ACC112 (cell line): Measurements from ENCODE around the gene CALHM1.
A peak's percentile ranks its signal among the peaks of the same experiment; 100 is the strongest.

Experiments used
- H2AFZ ChIP-seq: fragments of 200-600 bp; sonication (generic); one replicate; pipeline ENCODE4 v1.6.0; 2017; ENCODE audit warnings: antibody characterized with exemption, low read length; ENCODE audit not compliant: unreplicated experiment
- H3K27ac ChIP-seq: fragments of 200-600 bp; sonication (generic); 2 replicates; pipeline ENCODE4 v1.5.1; 2014; ENCODE audit warnings: low read depth, mild to moderate bottlenecking, antibody characterized with exemption, low read length, moderate library complexity
- H3K27me3 ChIP-seq: fragments of 200-600 bp; sonication (generic); 2 replicates; pipeline ENCODE4 v1.6.1; 2014; ENCODE audit warnings: mild to moderate bottlenecking, antibody characterized with exemption, low read length, moderate library complexity, mixed read lengths; ENCODE audit not compliant: insufficient read depth
- H3K36me3 ChIP-seq: fragments of 200-600 bp; sonication (generic); 2 replicates; pipeline ENCODE4 v1.6.1; 2016; ENCODE audit warnings: mild to moderate bottlenecking, antibody characterized with exemption, low read length, moderate library complexity, mixed read lengths; ENCODE audit not compliant: insufficient read depth
- H3K4me1 ChIP-seq: fragments of 200-600 bp; sonication (generic); one replicate; pipeline ENCODE4 v1.6.1; 2016; ENCODE audit warnings: low read length, mixed read lengths; ENCODE audit not compliant: insufficient read depth, unreplicated experiment, control insufficient read depth
- H3K4me3 ChIP-seq: fragments of 200-600 bp; sonication (generic); 2 replicates; pipeline ENCODE4 v1.5.1; 2014; ENCODE audit warnings: mild to moderate bottlenecking, low read depth, low read length
- H3K79me2 ChIP-seq: fragments of 200-600 bp; sonication (generic); one replicate; pipeline ENCODE4 v1.6.0; 2016; ENCODE audit warnings: low read length; ENCODE audit not compliant: control insufficient read depth, unreplicated experiment, insufficient read depth

Gene CALHM1

DNA sequence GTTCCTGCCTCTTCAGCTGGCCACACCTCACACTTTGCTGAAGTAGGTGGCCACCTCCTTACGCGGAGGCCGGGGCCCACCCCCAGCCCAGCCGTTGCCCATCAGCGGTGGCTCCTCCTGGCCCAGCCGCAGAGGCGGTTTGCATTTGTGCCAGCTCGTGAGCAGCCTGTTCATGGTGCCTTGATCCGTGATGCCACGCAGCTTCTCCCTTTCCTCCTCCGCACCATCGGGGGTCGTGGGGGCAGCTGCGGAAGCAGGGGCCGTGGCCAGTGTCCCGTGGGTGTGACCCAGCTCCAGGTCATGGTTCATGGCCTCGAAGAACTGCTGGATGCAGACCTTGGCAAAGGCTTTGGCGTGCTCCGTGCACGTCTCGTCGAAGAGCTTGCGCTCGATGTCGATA lies 3.5 kb downstream of the CALHM1 start:
- no peaks in the 10 kb centered on the region for H3K27me3 ChIP-seq
- H3K36me3 ChIP-seq, result no peaks in the 10 kb centered on the region
- no peak overlapping the region for H3K4me3 ChIP-seq
- H3K4me1 ChIP-seq, result peaks cover 14% of the 10 kb centered on the region
- no peak overlapping the region for H3K27ac ChIP-seq
- H3K79me2 ChIP-seq, result peaks cover 5% of the 10 kb centered on the region
- no peak overlapping the region for H2AFZ ChIP-seq

GRCh38 chr10:103454026-103454425 lies 4.7 kb downstream of the CALHM1 start:
- peaks cover 17% of the 10 kb centered on the region for H3K79me2 ChIP-seq
- H3K27ac ChIP-seq, result no peak overlapping the region
- no peaks in the 10 kb centered on the region for H3K27me3 ChIP-seq
- H3K4me1 ChIP-seq, result peaks cover 26% of the 10 kb centered on the region
- no peak overlapping the region for H2AFZ ChIP-seq
- H3K36me3 ChIP-seq, result peaks cover 8% of the 10 kb centered on the region; the same call in 1 of the 2 replicates
- no peak overlapping the region for H3K4me3 ChIP-seq

DNA sequence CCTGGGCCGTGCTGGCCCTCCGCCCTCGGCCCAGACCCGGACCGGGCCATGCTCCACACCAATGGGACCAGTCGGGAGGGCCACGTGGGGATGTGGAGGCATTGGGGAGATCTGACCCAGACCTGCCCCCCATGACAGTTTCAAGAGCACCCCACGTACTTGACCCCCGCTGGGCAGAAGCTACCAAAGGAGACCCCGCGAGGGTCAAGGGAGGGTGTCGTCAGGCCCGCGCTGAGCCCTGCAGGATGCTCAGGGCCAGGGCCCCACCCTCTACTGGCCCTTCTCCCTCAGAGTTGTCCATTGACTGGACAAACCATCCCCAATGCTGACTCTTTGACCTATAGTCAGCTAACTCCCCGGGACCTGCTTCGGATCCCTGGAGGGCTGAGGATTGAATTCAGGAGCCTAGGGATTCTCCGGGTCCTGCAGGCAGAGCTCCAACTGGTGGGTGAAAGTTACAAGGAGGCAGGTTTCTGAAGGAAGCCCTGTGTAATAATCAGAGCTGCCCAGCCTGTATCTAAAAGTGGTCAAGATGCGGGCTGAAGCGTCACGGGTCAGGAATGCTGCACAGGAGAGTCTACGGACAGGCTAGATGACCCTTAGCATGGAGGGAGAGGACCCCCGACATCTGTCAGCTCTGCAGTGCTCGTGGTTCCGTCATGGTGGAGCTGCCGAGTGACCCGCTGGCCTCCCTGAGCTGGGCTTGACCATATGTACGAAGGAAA lies 6.0 kb downstream of the CALHM1 start:
- H3K4me3 ChIP-seq, result peak overlapping the region; percentile 94
- peak overlapping the region; percentile 82 for H2AFZ ChIP-seq
- no peak overlapping the region for H3K27ac ChIP-seq
- peaks cover 28% of the 10 kb centered on the region for H3K4me1 ChIP-seq
- H3K27me3 ChIP-seq, result no peaks in the 10 kb centered on the region
- H3K36me3 ChIP-seq, result peaks cover 8% of the 10 kb centered on the region; the same call in 1 of the 2 replicates
- peaks cover 20% of the 10 kb centered on the region for H3K79me2 ChIP-seq

- H3K36me3 ChIP-seq, result peaks cover 8% of the 10 kb centered on the region; the same call in 1 of the 2 replicates
- H3K27me3 ChIP-seq, result no peaks in the 10 kb centered on the region
- peak within 1 kb of the TSS; percentile 94 for H3K4me3 ChIP-seq
- H2AFZ ChIP-seq, result peak within 1 kb of the TSS; percentile 82
- peaks cover 22% of the 10 kb centered on the region for H3K79me2 ChIP-seq
- H3K4me1 ChIP-seq, result peaks cover 28% of the 10 kb centered on the region
- peak within 1 kb of the TSS; percentile 69 for H3K27ac ChIP-seq
Measured at GRCh38 chr10:103451831-103452505, 6.7 kb downstream of the CALHM1 start, which contains the start of gene CALHM2. Gene CALHM2, minus strand, starts transcription at chr10:103452370. Its CDS starts 2,429 bp downstream, at chr10:103449941.

DNA sequence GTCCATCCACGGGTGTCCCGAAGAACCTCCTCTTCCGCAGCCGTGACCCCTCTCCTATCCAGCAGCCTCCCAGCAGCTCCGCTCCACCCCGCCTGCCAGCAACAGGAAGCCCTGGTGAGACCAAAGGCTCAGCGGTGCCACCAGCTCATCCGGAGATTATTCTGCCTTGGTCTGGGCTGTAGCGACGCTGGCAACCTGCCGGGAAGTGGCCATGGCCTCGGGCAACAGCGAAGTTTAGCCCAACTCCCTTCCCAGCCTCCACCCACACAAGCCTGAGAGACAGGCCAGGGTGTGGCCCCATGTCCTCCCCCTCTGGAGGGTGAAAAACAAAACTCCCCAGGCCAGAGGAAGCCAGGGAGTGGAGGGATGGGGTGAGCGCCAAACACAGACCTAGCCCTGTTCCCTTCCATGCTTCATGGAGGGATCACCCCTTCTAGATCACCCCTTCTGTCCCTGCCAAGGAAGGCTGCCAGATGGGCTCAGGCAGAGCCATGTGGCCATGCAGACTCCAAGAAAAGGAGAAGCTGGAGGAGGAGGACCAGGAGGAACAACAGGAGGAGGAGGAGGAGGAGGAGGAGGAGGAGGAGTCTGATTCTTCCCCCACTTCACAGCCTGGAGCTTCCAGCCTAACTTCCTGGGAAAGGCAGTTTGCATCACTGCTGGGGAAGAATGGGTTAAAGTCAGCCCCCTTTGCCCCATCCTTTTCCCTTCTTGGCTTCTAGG lies 7.4 kb downstream of the CALHM1 start:
- peak overlapping the region; percentile 82 for H2AFZ ChIP-seq
- H3K27me3 ChIP-seq, result no peaks in the 10 kb centered on the region
- peak overlapping the region; percentile 94 for H3K4me3 ChIP-seq
- H3K4me1 ChIP-seq, result peaks cover 34% of the 10 kb centered on the region
- H3K79me2 ChIP-seq, result peaks cover 22% of the 10 kb centered on the region
- peak overlapping the region; percentile 69 for H3K27ac ChIP-seq
- peaks cover 8% of the 10 kb centered on the region; the same call in 1 of the 2 replicates for H3K36me3 ChIP-seq

- Histone ChIP-seq H3K36me3 (peaks cover 14% of the 10 kb centered on the region; the same call in 1 of the 2 replicates), H3K4me1 (peaks cover 44% of the 10 kb centered on the region), H3K27ac (peak overlapping the region; percentile 69), H3K79me2 (peaks cover 22% of the 10 kb centered on the region), H3K27me3 (no peaks in the 10 kb centered on the region), H2AFZ (no peak overlapping the region), H3K4me3 (peak overlapping the region; percentile 94)
Measured at GRCh38 chr10:103450201-103450695, 8.5 kb downstream of the CALHM1 start.

DNA sequence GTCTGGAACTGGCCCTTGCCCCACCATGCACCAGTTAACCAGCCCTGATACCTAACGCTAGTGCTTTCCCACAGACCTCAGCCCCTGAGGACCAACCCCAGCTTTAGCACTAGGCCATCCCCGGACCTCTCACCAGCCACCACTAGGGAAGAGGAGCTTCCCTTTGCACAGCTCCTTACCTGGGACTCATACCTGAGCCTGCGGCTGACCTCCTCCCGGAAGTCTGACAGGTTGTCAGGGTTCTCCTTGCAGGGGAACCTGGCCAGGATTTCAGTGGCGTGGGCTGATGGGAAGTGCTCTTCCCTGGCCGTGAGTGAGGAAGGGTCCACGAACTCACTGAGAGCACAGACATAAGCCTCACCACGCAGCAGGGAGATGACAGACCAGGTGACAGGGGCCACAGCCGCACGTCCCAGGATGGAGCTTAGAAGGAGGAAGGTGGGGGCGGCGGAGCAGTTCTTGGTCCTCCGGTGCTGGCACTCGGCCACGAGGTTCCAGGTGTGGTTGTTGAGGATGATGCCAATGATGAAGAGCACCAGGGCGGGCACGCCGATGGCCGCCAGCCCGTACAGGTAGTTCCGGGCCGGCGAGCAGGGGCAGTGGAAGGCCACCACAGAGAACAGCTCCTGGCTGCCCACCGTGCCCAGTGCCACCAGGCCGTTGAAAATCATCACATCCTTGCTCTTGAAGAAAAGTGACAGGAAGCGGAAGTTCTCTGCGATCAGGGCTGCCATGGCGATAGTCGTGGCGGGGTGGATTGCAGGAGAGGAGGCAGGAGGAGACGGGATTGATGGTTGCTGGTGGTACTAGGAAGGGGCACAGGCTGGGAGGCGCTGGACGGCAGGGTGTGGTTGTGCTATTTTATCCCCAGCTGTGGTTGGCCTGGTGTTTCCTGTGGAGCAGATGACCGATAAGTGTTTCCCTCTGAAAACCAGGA lies 9.2 kb downstream of the CALHM1 start:
- Histone ChIP-seq H2AFZ (no peak overlapping the region), H3K4me1 (peaks cover 44% of the 10 kb centered on the region), H3K36me3 (peaks cover 22% of the 10 kb centered on the region; the same call in 1 of the 2 replicates), H3K27me3 (no peaks in the 10 kb centered on the region), H3K79me2 (peaks cover 22% of the 10 kb centered on the region), H3K4me3 (peak overlapping the region; percentile 42; the same call in 1 of the 2 replicates), H3K27ac (peak overlapping the region; percentile 75)

DNA sequence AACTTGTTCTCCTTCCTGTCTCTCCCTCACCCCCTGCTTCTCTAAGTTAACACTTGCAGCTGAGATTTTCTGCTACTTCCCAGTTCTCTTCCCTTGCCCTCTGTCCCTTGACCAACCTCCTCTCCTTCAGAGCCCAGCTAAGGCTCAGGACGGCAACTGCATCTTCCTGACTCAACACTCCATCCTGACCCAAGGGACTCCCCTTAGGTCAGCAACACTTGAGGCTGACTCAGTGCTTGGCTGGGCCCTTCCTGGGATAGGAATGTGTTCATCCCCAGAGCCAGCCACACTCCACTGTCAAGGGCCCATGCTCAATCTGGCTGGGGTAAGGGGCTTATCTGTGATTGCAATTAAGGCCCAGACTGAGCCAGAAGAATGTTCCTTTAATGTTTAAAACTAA lies 10.0 kb downstream of the CALHM1 start:
- H2AFZ ChIP-seq, result no peak overlapping the region
- H3K4me3 ChIP-seq, result peak overlapping the region; percentile 42; the same call in 1 of the 2 replicates
- peak overlapping the region; percentile 75 for H3K27ac ChIP-seq
- peaks cover 27% of the 10 kb centered on the region; the same call in 1 of the 2 replicates for H3K36me3 ChIP-seq
- peaks cover 44% of the 10 kb centered on the region for H3K4me1 ChIP-seq
- H3K79me2 ChIP-seq, result peaks cover 22% of the 10 kb centered on the region
- no peaks in the 10 kb centered on the region for H3K27me3 ChIP-seq

GRCh38 chr10:103447187-103447586 lies 11.5 kb downstream of the CALHM1 start:
- H3K4me3 ChIP-seq, result no peak overlapping the region
- no peaks in the 10 kb centered on the region for H3K27me3 ChIP-seq
- H3K36me3 ChIP-seq, result peaks cover 31% of the 10 kb centered on the region; the same call in 1 of the 2 replicates
- peaks cover 22% of the 10 kb centered on the region for H3K79me2 ChIP-seq
- H2AFZ ChIP-seq, result no peak overlapping the region
- peaks cover 43% of the 10 kb centered on the region for H3K4me1 ChIP-seq
- no peak overlapping the region for H3K27ac ChIP-seq
